ENCODE results near the gene TTC8.
"Not testable (repeated sequence)": the region's sequence is repeated elsewhere in the genome, so short reads cannot be mapped to it uniquely, and the experiment has no call there.

Gene TTC8

GRCh38 chr14:88804035-88804434, 20.4 kb upstream of the TTC8 start:
- no peak overlapping the region for H3K4me3 ChIP-seq (ENCODE audit: low read length)
- no peak for DNase-seq (ENCODE audit: low read depth)
- TF ChIP-seq CTCF (conservative IDR thresholded peaks at IDR 0.05; ENCODE audit: low read length): no peak

GRCh38 chr14:88804477-88804876, 20.0 kb upstream of the TTC8 start:
- DNase-seq (ENCODE audit: low read depth): no peak
- no peak overlapping the region for H3K4me3 ChIP-seq (ENCODE audit: low read length)
- no peak for TF ChIP-seq CTCF (conservative IDR thresholded peaks at IDR 0.05; ENCODE audit: low read length)

- TF ChIP-seq CTCF (conservative IDR thresholded peaks at IDR 0.05; ENCODE audit: low read length): no peak
- no peak overlapping the region for H3K4me3 ChIP-seq (ENCODE audit: low read length)
- no peak for DNase-seq (ENCODE audit: low read depth)
Observed at GRCh38 chr14:88808359-88808758, 16.1 kb upstream of the TTC8 start.

- H3K4me3 ChIP-seq (ENCODE audit: low read length): no peak overlapping the region
- no peak for DNase-seq (ENCODE audit: low read depth)
- TF ChIP-seq CTCF (conservative IDR thresholded peaks at IDR 0.05; ENCODE audit: low read length): no peak
Observed at GRCh38 chr14:88815980-88816379, 8.5 kb upstream of the TTC8 start.

- DNase-seq (ENCODE audit: low read depth): no peak
- TF ChIP-seq CTCF (conservative IDR thresholded peaks at IDR 0.05; ENCODE audit: low read length): no peak
- H3K4me3 ChIP-seq (ENCODE audit: low read length): no peak overlapping the region
Observed at GRCh38 chr14:88818018-88818417, 6.4 kb upstream of the TTC8 start.

- not testable (repeated sequence) for DNase-seq (ENCODE audit: low read depth); H3K4me3 ChIP-seq (ENCODE audit: low read length)
Observed at GRCh38 chr14:88819674-88820073, 4.8 kb upstream of the TTC8 start.

- TF ChIP-seq CTCF (conservative IDR thresholded peaks at IDR 0.05; ENCODE audit: low read length): no peak
- H3K4me3 ChIP-seq (ENCODE audit: low read length): no peak overlapping the region
- no peak for DNase-seq (ENCODE audit: low read depth)
Observed at GRCh38 chr14:88821378-88821777, 3.1 kb upstream of the TTC8 start.

- H3K4me3 ChIP-seq (ENCODE audit: low read length): no peak overlapping the region
- no peak for TF ChIP-seq CTCF (conservative IDR thresholded peaks at IDR 0.05; ENCODE audit: low read length)
- no peak for DNase-seq (ENCODE audit: low read depth)
Observed at GRCh38 chr14:88821888-88822287, 2.6 kb upstream of the TTC8 start.
